Stomach (tissue), 9 donors: ENCODE results near the gene CTDSPL2. TPM values are rescaled to one million over a fixed set of nuclear protein-coding genes. Genes with fewer than 3 reads are reported as not detected.
"Not testable (repeated sequence)": the region's sequence is repeated elsewhere in the genome, so short reads cannot be mapped to it uniquely, and the experiment has no call there.

Experiments used
- DNase-seq, 2 donors: peaks; one replicate each; pipeline versions ENCODE4 v3.0.0 to v3.0.0-alpha.2; 2013 to 2019
- H3K27ac ChIP-seq, 5 donors: fragments of 200-600 bp in 4 of 5; sonication (generic) in 4 of 5; one replicate each; pipeline ENCODE4 v1.5.1; 2013 to 2019; ENCODE audit warnings: mild to moderate bottlenecking in 1 of 5, moderate library complexity in 1 of 5
- H3K27me3 ChIP-seq, 3 donors: fragments of 200-600 bp; sonication (generic); one replicate each; pipeline ENCODE4 v1.5.1; 2017 to 2019; ENCODE audit warnings: mixed run types in 1 of 3
- H3K36me3 ChIP-seq, 4 donors: fragments of 200-600 bp; sonication (generic); 1 replicate in 3 of 4; 2 replicates in 1 of 4; pipeline ENCODE4 v1.5.1; 2016 to 2019
- H3K4me1 ChIP-seq, 4 donors: fragments of 200-600 bp; sonication (generic); one replicate each; pipeline ENCODE4 v1.5.1; 2016 to 2019
- H3K4me3 ChIP-seq, 4 donors: fragments of 200-600 bp; sonication (generic) in 3 of 4; one replicate each; pipeline ENCODE4 v1.5.1; 2016 to 2019; ENCODE audit warnings: mild to moderate bottlenecking in 1 of 4
- H3K9me3 ChIP-seq, 4 donors: fragments of 200-600 bp; sonication (generic); one replicate each; pipeline ENCODE4 v1.5.1; 2016 to 2019
- EP300 ChIP-seq: sonication (generic); formaldehyde crosslinking; IDR thresholded peaks from one replicate; pipeline ENCODE4 v1.6.1; 2017; ENCODE audit warnings: antibody characterized with exemption
- POLR2A ChIP-seq, 4 donors: fragments of 450-650 bp; IDR thresholded peaks; one replicate each; pipeline ENCODE4 v1.6.1; 2016; ENCODE audit warnings: antibody characterized with exemption in 4 of 4, control low read depth in 2 of 4, mild to moderate bottlenecking in 1 of 4, moderate library complexity in 1 of 4
- POLR2AphosphoS5 ChIP-seq, 3 donors: sonication (generic); formaldehyde crosslinking; IDR thresholded peaks; one replicate each; pipeline ENCODE4 v1.6.1; 2016; ENCODE audit warnings: antibody characterized with exemption in 3 of 3
- WGBS, 5 donors: extraction: QIAGEN DNeasy Blood & Tissue Kit in 3 of 5; methylation state at CpG; one replicate each; pipeline versions ENCODE4 v1.1.5 to v1.1.7; 2013 to 2018; 5-methylcytosine and 5-hydroxymethylcytosine counted together
- intact Hi-C: fragments of 100-400 bp; cut with DNase I; formaldehyde crosslinking; loops from one replicate; pipeline ENCODE4 v1.15.1; 2023; ENCODE audit warnings: low total_unique reads
- polyA plus RNA-seq, 3 donors: library from polyadenylated mRNA; stranded (reverse); fragments of 200-250 nt; gene quantifications; one replicate each; pipeline ENCODE4 v1.2.3, GENCODE V29; 2013
- total RNA-seq, 5 donors: library from RNA; depleted of rRNA; stranded (reverse); fragments of >200 nt; gene quantifications; one replicate each; pipeline versions ENCODE4 v1.1.0 to v1.2.3, GENCODE V29; 2014 to 2016
- TF ChIP-seq, protein P1 (sequence below), 7 experiments: fragments of 450-650 bp in 4 of 7; fragments of 200-600 bp in 3 of 7; sonication (generic) in 3 of 7; IDR thresholded peaks; one replicate each; pipeline ENCODE4 v1.5.1; 2016 to 2019; ENCODE audit warnings: antibody characterized with exemption in 7 of 7, control low read depth in 2 of 7, mild to moderate bottlenecking in 1 of 7
- donor health status: healthy with polysubstance abuse.
- donor health status: Bipolar disorder and iron deficiency.
- donor health status: healthy.

CTDSPL2 gene
- total and polyA plus RNA-seq, 8 donors, result 3.5 to 94.2 (median 9.9) TPM

DNA sequence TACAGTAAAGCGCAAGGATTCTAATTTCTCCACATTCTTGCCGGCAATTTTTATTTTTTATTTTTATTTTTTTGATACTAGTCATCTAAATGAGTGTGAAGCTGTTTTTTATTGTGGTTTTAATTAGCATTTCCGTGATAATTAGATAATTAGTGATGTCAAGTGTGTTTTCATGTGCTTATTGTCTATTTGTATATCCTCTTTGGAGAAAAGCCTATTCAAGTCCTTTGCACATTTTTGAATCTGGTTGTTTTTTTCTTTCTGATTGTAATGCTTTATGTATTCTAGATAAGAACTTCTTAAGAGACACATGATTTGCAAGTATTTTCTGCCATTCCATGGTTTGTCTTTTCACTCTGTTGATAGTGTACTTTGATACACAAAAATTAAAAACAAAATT, 16.1 kb downstream of the CTDSPL2 start:
- WGBS, 5 donors, result 94 to 98% (median 97%) methylated on average over 3 of the region's 3 CpGs
- intact Hi-C loops, result no loop called here
- Histone ChIP-seq H3K4me1 (peaks cover 3 to 36% (median 14%) of the 10 kb centered on the region in 4 donors), H3K4me3 (no peak overlapping the region), H3K36me3 (peaks cover 0 to 7% (median 3%) of the 10 kb centered on the region in 4 donors), H3K9me3 (no peaks in the 10 kb centered on the region), H3K27me3 (no peaks in the 10 kb centered on the region), H3K27ac (no peak overlapping the region)
- DNase-seq, result no peak
- TF ChIP-seq, protein P1, sequence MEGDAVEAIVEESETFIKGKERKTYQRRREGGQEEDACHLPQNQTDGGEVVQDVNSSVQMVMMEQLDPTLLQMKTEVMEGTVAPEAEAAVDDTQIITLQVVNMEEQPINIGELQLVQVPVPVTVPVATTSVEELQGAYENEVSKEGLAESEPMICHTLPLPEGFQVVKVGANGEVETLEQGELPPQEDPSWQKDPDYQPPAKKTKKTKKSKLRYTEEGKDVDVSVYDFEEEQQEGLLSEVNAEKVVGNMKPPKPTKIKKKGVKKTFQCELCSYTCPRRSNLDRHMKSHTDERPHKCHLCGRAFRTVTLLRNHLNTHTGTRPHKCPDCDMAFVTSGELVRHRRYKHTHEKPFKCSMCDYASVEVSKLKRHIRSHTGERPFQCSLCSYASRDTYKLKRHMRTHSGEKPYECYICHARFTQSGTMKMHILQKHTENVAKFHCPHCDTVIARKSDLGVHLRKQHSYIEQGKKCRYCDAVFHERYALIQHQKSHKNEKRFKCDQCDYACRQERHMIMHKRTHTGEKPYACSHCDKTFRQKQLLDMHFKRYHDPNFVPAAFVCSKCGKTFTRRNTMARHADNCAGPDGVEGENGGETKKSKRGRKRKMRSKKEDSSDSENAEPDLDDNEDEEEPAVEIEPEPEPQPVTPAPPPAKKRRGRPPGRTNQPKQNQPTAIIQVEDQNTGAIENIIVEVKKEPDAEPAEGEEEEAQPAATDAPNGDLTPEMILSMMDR (IDR thresholded peaks at IDR 0.05), result no peak
- TF ChIP-seq POLR2A (IDR thresholded peaks at IDR 0.05), result no peak
- TF ChIP-seq EP300, result no peak
- no peak for TF ChIP-seq POLR2AphosphoS5 (IDR thresholded peaks at IDR 0.05)

DNA sequence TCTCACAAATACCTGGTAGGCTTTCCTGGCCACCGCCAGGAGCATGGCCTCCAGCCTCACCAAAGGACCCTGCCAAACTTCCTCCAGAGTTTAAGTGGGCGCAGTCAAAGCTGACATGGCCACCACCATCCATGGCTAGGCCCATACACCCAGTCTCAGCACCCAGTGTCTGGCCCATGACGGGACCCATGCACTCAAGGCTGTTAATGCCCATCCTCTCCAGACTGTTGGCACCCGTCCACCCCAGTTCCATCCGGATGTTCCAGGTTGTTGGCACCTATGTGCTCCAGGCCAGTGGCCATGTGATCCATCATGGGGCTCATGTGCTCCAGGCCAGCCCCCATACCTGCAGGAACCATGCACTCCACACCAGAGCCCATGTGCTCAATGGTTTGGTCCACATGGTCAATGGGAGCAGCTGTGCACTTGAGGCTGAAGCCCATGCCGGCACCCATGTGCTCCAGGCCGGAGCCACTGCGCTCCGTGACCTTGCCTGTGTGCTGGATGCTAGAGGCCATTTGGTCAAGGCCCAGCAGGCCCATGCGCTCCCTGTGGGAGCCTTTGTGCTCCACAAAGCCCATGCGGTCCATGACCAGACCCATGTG, 20.4 kb downstream of the CTDSPL2 start:
- Histone ChIP-seq H3K4me1 (peaks cover 0 to 5% (median 0%) of the 10 kb centered on the region in 4 donors), H3K27ac (no peak overlapping the region), H3K4me3 (no peak overlapping the region), H3K9me3 (no peaks in the 10 kb centered on the region), H3K36me3 (peaks cover 0 to 7% (median 3%) of the 10 kb centered on the region in 4 donors), H3K27me3 (no peaks in the 10 kb centered on the region)
- TF ChIP-seq POLR2AphosphoS5 (IDR thresholded peaks at IDR 0.05), result no peak
- TF ChIP-seq, protein P1 (IDR thresholded peaks at IDR 0.05), result no peak
- TF ChIP-seq POLR2A (IDR thresholded peaks at IDR 0.05), result no peak
- TF ChIP-seq EP300, result no peak
- intact Hi-C loops, result no loop called here
- DNase-seq, result no peak
- WGBS, 5 donors, result 97 to 99% (median 98%) methylated on average over 6 to 11 of the region's 11 CpGs

DNA sequence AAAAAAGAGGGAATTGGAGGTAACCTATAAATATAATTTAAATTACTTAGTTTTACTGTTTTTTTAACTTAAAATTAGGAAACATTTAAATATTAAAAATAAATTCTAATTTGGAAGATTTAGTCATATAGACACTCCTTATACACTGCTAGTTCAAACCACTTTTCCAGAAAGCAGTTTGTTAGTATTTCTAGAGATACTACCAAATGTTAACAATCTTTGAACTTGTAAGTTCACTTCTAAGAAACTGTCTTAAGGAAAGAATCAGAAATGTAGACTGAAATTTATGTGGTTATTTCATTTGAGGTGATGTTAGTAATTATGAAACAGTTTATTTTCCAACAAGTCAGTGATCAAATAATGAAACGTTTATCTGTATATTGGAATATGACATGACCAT, 22.7 kb downstream of the CTDSPL2 start:
- WGBS, 5 donors, result 38 to 62% (median 43%) methylated on average over 1 of the region's 1 CpG
- DNase-seq, result no peak
- TF ChIP-seq EP300 (no peak), POLR2A (IDR thresholded peaks at IDR 0.05) (no peak), POLR2AphosphoS5 (IDR thresholded peaks at IDR 0.05) (no peak)
- no peak overlapping the region for H3K4me3 ChIP-seq
- no peak overlapping the region for H3K27ac ChIP-seq
- H3K27me3 ChIP-seq, result no peaks in the 10 kb centered on the region
- no peaks in the 10 kb centered on the region for H3K9me3 ChIP-seq
- H3K4me1 ChIP-seq, result peaks cover 0 to 5% (median 0%) of the 10 kb centered on the region in 4 donors
- intact Hi-C loops, result no loop called here
- H3K36me3 ChIP-seq, result peaks cover 0 to 6% (median 2%) of the 10 kb centered on the region in 4 donors

DNA sequence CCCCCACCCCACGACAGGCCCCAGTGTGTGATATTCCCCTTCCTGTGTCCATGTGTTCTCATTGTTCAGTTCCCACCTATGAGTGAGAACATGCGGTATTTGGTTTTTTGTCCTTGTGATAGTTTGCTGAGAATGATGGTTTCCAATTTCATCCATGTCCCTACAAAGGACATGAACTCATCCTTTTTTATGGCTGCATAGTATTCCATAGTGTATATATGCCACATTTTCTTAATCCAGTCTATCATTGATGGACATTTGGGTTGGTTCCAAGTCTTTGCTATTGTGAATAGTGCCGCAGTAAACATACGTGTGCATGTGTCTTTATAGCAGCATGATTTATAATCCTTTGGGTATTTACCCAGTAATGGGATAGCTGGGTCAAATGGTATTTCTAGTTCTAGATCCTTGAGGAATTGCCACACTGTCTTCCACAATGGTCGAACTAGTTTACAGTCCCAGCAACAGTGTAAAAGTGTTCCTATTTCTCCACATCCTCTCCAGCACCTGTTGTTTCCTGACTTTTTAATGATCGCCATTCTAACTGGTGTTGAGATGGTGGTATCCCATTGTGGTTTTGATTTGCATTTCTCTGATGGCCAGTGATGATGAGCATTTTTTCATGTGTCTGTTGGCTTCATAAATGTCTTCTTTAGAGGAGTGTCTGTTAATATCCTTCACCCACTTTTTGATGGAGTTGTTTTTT, 26.3 kb downstream of the CTDSPL2 start:
- WGBS, 5 donors, result 94 to 100% (median 96%) methylated on average over 5 to 6 of the region's 6 CpGs

DNA sequence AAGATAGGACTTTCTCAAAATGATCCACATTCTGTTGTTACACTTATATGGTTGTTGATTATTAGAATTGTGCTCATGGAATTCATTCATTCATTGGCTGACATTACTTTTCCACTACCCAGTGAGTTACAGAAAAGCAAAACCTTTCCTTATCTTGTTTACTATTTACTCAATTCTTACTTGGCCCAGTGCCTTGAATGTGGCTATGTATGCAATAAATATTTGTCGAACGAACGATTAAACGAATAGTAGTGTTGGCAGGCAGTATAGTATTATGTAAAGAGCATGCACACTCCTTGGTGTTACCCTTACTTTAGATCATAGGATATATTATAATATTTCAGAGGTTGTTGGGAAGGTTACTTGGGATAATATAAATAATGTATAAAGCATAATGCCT, 31.0 kb downstream of the CTDSPL2 start:
- H3K4me3 ChIP-seq, result no peak overlapping the region
- TF ChIP-seq, protein P1 (IDR thresholded peaks at IDR 0.05), result no peak
- TF ChIP-seq EP300 (no peak), POLR2AphosphoS5 (IDR thresholded peaks at IDR 0.05) (no peak), POLR2A (IDR thresholded peaks at IDR 0.05) (no peak)
- H3K36me3 ChIP-seq, result peaks cover 10 to 44% (median 32%) of the 10 kb centered on the region in 4 donors
- intact Hi-C loops, result no loop called here
- no peaks in the 10 kb centered on the region for H3K27me3 ChIP-seq
- H3K4me1 ChIP-seq, result peaks cover 0 to 33% (median 21%) of the 10 kb centered on the region in 4 donors
- WGBS, 5 donors, result 17 to 27% (median 23%) methylated on average over 4 of the region's 4 CpGs
- peak in 1 of 2 donors; percentile 45 for DNase-seq
- H3K27ac ChIP-seq, result no peak overlapping the region
- H3K9me3 ChIP-seq, result no peaks in the 10 kb centered on the region

More for the DNA sequence above, 26.3 kb downstream of the CTDSPL2 start:
- H3K9me3 ChIP-seq, intact Hi-C loops, H3K36me3 ChIP-seq, DNase-seq, H3K27ac ChIP-seq, H3K4me3 ChIP-seq, H3K27me3 ChIP-seq: not testable (repeated sequence)
- H3K4me1 ChIP-seq, result peaks cover 0 to 27% (median 19%) of the 10 kb centered on the region in 4 donors
